Prostate gland (tissue), 2 donors: ENCODE results near the gene SH2D2A.

ENCODE experiments used
- POLR2A ChIP-seq: fragments of 450-650 bp; IDR thresholded peaks from one replicate; pipeline ENCODE4 v1.6.1; 2016; ENCODE audit warnings: antibody characterized with exemption, mild to moderate bottlenecking
- POLR2AphosphoS5 ChIP-seq: sonication (generic); formaldehyde crosslinking; IDR thresholded peaks from one replicate; pipeline ENCODE4 v1.6.1; 2017; ENCODE audit warnings: antibody characterized with exemption
- TF ChIP-seq, protein P1 (sequence below), 4 experiments: fragments of 200-600 bp in 2 of 4; fragments of 450-650 bp in 2 of 4; sonication (generic) in 2 of 4; IDR thresholded peaks; 1 replicate in 3 of 4; 2 replicates in 1 of 4; pipeline ENCODE4 v1.5.1; 2016 to 2019; ENCODE audit warnings: antibody characterized with exemption in 4 of 4, mild to moderate bottlenecking in 2 of 4, moderate library complexity in 2 of 4

DNA sequence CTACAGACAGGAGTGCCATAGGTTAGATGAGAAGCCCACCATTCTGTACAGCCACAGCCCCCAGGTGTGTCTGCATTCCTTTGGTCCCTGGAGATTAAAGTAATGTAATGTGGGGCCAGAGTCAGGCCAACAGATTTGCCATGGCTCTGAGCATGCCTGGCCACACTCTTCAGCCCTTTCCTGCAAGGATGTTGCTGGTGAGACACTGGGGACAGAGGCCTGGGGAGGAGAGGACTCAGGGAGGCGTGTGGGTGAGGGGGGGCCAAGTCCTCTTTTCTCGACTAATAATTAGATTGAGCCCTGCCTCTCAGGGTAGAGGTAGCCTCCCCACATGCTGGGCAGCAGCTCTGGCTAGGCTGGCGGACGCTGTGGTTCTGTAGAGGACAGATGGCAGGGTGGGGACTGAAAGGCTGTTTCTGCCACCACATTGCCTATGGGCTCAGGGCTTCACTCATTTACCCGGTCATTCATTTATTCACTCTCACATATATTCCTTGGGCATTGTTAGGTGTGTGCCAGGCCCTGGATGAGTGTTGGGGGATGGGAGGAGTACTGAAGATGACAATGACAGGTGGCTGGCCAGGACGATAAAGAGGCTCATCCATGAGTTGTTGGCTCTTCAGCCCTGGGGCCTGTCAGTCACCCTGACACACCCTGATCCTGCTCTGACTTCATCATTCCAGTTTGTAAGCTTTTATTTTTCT lies 56.4 kb downstream of the SH2D2A start:
- no peak for TF ChIP-seq POLR2AphosphoS5
- TF ChIP-seq, protein P1, sequence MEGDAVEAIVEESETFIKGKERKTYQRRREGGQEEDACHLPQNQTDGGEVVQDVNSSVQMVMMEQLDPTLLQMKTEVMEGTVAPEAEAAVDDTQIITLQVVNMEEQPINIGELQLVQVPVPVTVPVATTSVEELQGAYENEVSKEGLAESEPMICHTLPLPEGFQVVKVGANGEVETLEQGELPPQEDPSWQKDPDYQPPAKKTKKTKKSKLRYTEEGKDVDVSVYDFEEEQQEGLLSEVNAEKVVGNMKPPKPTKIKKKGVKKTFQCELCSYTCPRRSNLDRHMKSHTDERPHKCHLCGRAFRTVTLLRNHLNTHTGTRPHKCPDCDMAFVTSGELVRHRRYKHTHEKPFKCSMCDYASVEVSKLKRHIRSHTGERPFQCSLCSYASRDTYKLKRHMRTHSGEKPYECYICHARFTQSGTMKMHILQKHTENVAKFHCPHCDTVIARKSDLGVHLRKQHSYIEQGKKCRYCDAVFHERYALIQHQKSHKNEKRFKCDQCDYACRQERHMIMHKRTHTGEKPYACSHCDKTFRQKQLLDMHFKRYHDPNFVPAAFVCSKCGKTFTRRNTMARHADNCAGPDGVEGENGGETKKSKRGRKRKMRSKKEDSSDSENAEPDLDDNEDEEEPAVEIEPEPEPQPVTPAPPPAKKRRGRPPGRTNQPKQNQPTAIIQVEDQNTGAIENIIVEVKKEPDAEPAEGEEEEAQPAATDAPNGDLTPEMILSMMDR (IDR thresholded peaks at IDR 0.05), result no peak
- no peak for TF ChIP-seq POLR2A
